Prostate gland (tissue), 2 donors: ENCODE measurements around the gene WFIKKN2.

Experiments used
- CTCF ChIP-seq, 4 experiments: fragments of 200-600 bp in 2 of 4; fragments of 450-650 bp in 2 of 4; sonication (generic) in 2 of 4; IDR thresholded peaks; 1 replicate in 3 of 4; 2 replicates in 1 of 4; pipeline ENCODE4 v1.5.1; 2016 to 2019; ENCODE audit warnings: antibody characterized with exemption in 4 of 4, mild to moderate bottlenecking in 2 of 4, moderate library complexity in 2 of 4
- POLR2A ChIP-seq: fragments of 450-650 bp; IDR thresholded peaks from one replicate; pipeline ENCODE4 v1.6.1; 2016; ENCODE audit warnings: antibody characterized with exemption, mild to moderate bottlenecking

- no peak for TF ChIP-seq POLR2A
- TF ChIP-seq CTCF (IDR thresholded peaks at IDR 0.05) = no peak
Measured at GRCh38 chr17:50834429-50835300, 721 bp upstream of the WFIKKN2 start.
